GM10266 (cell line): ENCODE results near the gene AP3M1.

ENCODE experiments used
- DNase-seq: peaks from one replicate; pipeline ENCODE4 v3.0.0; 2012; ENCODE audit errors: extremely low spot score
- TF ChIP-seq, protein P1 (sequence below): IDR thresholded peaks from 2 replicates; pipeline ENCODE4 v1.5.1; 2012; ENCODE audit warnings: mild to moderate bottlenecking, low read depth; ENCODE audit not compliant: control insufficient read depth, insufficient read depth; ENCODE audit errors: missing control alignments

Gene AP3M1

DNA sequence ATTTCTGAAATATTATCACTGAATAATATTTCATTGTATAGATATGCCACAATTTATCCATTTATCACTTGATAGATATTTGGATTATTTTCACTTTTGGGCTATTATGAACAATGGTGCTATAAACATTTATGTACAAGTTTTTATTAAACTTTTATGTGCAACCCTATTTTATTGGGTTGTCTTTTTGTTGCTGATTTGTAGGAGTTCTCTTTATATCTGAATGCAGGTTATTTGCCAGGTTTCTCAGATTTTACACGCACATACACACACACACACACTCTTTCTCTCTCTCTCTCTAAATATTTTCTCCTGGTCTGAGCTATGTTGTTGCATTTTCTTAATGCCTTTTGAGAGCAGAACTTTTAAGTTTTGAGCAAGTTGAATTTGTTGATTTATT lies 36.6 kb upstream of the AP3M1 start:
- TF ChIP-seq, protein P1, sequence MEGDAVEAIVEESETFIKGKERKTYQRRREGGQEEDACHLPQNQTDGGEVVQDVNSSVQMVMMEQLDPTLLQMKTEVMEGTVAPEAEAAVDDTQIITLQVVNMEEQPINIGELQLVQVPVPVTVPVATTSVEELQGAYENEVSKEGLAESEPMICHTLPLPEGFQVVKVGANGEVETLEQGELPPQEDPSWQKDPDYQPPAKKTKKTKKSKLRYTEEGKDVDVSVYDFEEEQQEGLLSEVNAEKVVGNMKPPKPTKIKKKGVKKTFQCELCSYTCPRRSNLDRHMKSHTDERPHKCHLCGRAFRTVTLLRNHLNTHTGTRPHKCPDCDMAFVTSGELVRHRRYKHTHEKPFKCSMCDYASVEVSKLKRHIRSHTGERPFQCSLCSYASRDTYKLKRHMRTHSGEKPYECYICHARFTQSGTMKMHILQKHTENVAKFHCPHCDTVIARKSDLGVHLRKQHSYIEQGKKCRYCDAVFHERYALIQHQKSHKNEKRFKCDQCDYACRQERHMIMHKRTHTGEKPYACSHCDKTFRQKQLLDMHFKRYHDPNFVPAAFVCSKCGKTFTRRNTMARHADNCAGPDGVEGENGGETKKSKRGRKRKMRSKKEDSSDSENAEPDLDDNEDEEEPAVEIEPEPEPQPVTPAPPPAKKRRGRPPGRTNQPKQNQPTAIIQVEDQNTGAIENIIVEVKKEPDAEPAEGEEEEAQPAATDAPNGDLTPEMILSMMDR, result no peak
- no peak for DNase-seq

DNA sequence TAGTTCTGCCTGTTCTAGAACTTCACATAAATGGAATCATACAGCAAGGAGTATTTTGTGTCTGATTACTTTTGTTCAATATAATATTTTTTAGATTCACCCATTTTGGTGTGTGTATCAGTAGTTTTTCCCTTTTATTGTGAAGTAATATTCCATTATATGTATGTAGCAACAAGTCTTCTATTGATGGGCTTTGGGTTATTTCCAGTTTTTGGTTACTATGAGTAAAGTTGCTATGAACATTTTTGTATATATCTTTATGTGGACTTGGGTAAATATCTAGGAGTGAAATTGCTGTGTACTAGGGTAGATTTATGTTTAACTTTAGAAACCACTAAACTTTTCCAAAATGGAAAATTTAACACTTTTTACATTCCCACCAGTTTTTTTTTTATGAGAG lies 36.0 kb upstream of the AP3M1 start:
- TF ChIP-seq, protein P1, result no peak
- DNase-seq, result no peak

DNA sequence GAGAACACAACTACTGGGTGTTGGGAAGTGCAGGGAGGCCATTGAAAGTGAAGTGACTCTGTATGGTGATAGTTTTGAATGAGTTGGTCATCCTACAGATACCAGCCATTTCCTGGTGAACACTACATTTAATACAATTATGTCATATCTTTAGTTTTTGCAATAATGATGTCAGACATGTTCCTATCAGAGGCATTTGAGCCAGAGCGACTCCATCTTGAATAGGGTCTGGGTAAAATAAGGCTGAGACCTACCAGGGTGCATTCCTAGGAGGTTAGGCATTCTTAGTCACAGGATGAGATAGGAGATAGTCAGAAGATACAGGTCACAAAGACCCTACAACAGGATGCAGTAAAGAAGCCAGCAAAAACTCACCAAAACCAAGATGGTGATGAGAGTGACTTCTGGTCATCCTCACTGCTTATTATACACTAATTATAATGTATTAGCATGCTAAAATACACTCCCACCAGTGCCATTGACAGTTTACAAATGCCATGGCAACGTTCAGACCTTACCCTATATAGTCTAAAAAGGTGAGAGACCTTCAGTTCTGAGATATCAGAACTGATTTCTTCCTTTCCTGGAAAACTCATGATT lies 28.6 kb upstream of the AP3M1 start:
- DNase-seq, result no peak
- TF ChIP-seq, protein P1, result no peak

DNA sequence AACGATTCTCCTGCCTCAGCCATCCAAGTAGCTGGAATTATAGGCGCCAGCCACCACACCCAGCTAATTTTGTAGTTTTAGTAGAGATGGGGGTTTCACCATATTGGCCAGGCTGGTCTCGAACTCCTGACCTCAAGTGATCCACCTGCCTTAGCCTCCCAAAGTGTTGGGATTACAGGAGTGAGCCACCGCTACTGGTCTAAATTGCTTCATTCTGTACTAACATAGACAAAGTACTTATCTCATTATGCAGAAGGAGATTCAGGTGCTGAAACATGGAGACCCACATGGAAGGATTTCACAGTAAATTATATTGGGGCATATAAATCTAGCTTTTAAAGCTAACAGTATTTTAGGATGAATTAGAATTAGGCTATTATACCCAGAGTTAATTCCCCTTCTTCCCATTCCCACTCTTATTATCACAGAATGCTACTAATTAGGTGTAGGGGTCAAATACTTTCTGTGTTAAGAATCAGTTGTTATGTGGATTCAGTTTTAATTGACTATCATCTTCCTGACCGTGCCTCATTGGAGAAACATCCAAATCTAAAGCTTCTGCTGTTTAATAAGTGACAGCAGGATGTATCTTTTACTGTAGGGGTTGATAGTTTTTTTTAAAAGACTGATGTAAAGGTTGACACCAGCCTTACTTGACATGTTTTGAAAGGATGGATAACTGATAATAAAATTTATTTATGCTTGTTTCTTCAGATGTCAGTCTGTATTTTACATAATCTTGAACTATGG lies 27.6 kb upstream of the AP3M1 start:
- DNase-seq, result no peak
- TF ChIP-seq, protein P1, result no peak

DNA sequence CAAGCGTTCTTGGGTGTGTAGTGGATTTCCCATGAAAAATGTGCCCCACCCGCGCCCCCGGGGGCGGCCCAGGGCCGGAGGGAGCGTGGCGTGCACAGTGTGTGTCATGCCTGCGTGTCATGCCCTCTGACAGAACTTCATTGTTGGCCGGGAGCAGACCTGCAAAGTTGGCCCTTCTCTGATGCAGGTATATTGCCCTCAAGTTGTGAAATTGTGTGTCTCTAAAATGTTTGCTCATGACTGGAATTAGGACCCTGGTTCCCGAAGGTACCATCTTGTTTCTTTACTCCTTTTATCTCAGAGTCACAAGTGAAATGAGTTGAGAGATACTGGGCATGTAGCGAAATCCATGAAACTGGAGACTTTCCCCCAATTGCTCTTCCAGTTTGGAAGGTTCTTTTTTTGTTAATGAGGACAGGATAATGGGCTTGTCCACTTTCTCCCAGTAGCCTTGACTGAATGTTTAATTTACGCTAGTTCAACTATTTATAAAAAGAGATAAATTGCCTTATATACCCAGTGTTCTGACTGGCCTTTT lies 26.6 kb upstream of the AP3M1 start:
- TF ChIP-seq, protein P1, result no peak
- DNase-seq, result no peak

DNA sequence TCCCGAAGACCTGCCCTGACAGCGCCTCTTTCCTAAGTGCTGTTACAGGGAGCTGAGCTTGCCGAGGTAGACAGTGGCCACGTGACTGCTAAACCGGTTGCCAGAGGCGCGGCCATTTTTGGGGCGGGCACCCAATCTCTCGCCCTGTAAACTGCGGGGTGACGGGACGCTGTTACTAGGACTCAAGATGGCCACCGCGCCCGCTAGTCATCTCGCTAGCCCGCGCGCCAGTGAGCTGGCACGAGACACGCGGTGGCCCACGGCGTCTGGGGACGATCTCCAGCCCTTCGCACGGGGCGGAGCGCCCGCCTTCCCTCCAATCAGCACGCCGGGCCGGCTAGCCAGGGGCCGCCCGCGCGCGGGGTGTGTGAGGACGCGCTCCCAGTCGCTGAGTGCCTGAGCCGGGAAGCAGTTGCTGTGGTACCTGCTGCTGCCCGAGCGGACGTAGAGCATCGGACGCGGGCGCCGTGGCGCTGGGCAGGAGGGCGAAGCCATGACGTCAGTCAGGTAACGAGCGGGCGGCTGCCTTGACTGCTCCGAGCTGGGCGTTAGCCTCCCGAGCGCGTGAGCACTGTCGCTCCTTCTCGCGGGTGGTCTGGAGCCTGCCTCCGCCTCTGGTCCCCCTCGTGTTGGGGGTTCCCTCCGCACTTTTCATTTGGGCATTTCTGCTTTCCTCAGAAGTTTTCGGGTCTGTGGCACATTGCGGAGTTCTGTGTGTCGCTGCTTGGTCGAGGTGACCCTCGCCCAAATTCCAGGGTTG lies 25.9 kb upstream of the AP3M1 start:
- peak; percentile 78 for DNase-seq
- TF ChIP-seq, protein P1, result no peak
